ENCODE data around the gene CSNK1G2. TPM values are rescaled to one million over a fixed set of nuclear protein-coding genes. Genes with fewer than 3 reads are reported as not detected.

Gene CSNK1G2
- total RNA-seq, 1 experiment from 2014 or later: 59.2 TPM

DNA sequence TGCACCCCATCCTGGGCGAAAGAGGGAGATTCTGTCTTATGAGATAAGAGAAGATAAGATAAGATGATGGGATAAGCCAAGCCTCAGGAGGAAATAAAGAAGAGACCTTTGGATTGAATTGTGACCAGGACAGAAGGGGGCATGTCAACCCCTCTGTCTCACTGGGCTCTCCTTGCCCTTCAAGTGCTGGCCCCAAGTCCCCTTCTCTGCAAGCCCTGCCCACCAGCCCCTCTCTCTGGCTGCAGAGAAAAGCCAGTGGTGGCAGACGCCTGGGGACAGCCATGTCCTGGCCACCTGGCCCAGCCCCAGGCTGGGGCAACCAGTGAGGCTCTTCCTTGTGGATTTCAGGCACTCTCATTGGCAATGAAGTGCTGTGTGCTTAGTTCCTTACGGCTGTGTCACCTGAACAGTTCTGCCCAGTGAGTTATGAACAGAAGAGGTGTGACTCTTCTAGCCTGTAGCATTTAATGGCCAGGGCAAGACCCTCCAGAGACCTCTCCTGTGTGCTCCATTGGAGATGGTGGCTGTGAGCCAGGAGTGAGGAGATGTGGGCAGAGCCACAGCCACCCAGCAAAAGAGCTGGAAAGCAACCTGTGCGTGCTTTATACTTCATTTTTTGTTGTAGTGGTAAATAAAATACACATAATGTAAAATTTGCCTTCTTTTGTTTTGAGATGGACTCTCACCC, 80.6 kb downstream of the CSNK1G2 start:
- CTCF ChIA-PET: no interaction called here
- H3K9me3 Mint-ChIP-seq (ENCODE audit: low read depth, unreplicated experiment): no peaks in the 10 kb centered on the region
- intact Hi-C loops (cut with micrococcal nuclease; ENCODE audit: unreplicated experiment): no loop called here
- no peak for TF ChIP-seq CTCF (IDR thresholded peaks at IDR 0.05; ENCODE audit: unreplicated experiment)
- no peak overlapping the region for H3K27ac Mint-ChIP-seq (ENCODE audit: unreplicated experiment)
- no TSS peak for BruUV-seq (replicated peaks)
- no peaks in the 10 kb centered on the region for H3K27me3 Mint-ChIP-seq (ENCODE audit: unreplicated experiment)
- peaks cover 5% of the 10 kb centered on the region for H3K36me3 Mint-ChIP-seq (ENCODE audit: insufficient read depth, unreplicated experiment)
- peaks cover 7% of the 10 kb centered on the region for H3K4me1 Mint-ChIP-seq (ENCODE audit: low read depth, unreplicated experiment)
- DNase-seq: no peak
- no peak overlapping the region for H3K4me3 Mint-ChIP-seq (ENCODE audit: low read depth, unreplicated experiment)

GRCh38 chr19:2022289-2022688, 81.3 kb downstream of the CSNK1G2 start:
- CTCF ChIA-PET: no interaction called here
- intact Hi-C loops (cut with micrococcal nuclease; ENCODE audit: unreplicated experiment): no loop called here
- TF ChIP-seq CTCF (IDR thresholded peaks at IDR 0.05; ENCODE audit: unreplicated experiment): no peak
- DNase-seq: no peak
- H3K4me3 Mint-ChIP-seq (ENCODE audit: low read depth, unreplicated experiment): no peak overlapping the region
- H3K4me1 Mint-ChIP-seq (ENCODE audit: low read depth, unreplicated experiment): peaks cover 12% of the 10 kb centered on the region
- no peak overlapping the region for H3K27ac Mint-ChIP-seq (ENCODE audit: unreplicated experiment)
- no TSS peak for BruUV-seq (replicated peaks)
- H3K36me3 Mint-ChIP-seq (ENCODE audit: insufficient read depth, unreplicated experiment): peaks cover 9% of the 10 kb centered on the region
- H3K9me3 Mint-ChIP-seq (ENCODE audit: low read depth, unreplicated experiment): no peaks in the 10 kb centered on the region
- no peaks in the 10 kb centered on the region for H3K27me3 Mint-ChIP-seq (ENCODE audit: unreplicated experiment)

GRCh38 chr19:2026770-2027169, 85.8 kb downstream of the CSNK1G2 start:
- Mint-ChIP-seq H3K9me3 (ENCODE audit: low read depth, unreplicated experiment) (no peaks in the 10 kb centered on the region), H3K4me1 (ENCODE audit: low read depth, unreplicated experiment) (peaks cover 7% of the 10 kb centered on the region), H3K36me3 (ENCODE audit: insufficient read depth, unreplicated experiment) (peaks cover 11% of the 10 kb centered on the region), H3K27me3 (ENCODE audit: unreplicated experiment) (no peaks in the 10 kb centered on the region), H3K27ac (ENCODE audit: unreplicated experiment) (no peak overlapping the region), H3K4me3 (ENCODE audit: low read depth, unreplicated experiment) (no peak overlapping the region)
- CTCF ChIA-PET: no interaction called here
- no peak for DNase-seq
- intact Hi-C loops (cut with micrococcal nuclease; ENCODE audit: unreplicated experiment): no loop called here
- no peak for TF ChIP-seq CTCF (IDR thresholded peaks at IDR 0.05; ENCODE audit: unreplicated experiment)
- no TSS peak for BruUV-seq (replicated peaks)

DNA sequence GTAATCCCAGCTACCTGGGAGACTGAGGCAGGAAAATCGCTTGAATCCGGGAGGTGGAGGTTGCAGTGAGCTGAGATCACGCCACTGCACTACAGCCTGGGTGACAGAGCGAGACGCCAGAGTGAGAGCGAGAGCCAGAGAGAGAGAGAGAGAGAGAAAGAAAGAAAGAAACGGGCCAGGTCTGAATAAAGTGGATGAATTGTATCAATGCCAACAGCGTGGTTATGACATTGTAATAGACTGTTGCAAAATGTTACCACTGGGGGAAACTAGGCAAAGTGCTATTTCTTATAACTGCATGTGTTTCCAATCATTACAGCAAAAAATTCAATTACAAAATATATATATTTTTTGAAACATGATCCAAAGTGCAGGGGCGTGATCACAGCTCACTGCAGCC, 86.4 kb downstream of the CSNK1G2 start:
- TF ChIP-seq CTCF (IDR thresholded peaks at IDR 0.05; ENCODE audit: unreplicated experiment): no peak
- Mint-ChIP-seq H3K4me3 (ENCODE audit: low read depth, unreplicated experiment) (no peak overlapping the region), H3K27me3 (ENCODE audit: unreplicated experiment) (no peaks in the 10 kb centered on the region), H3K9me3 (ENCODE audit: low read depth, unreplicated experiment) (no peaks in the 10 kb centered on the region), H3K27ac (ENCODE audit: unreplicated experiment) (no peak overlapping the region), H3K4me1 (ENCODE audit: low read depth, unreplicated experiment) (peaks cover 10% of the 10 kb centered on the region), H3K36me3 (ENCODE audit: insufficient read depth, unreplicated experiment) (peaks cover 9% of the 10 kb centered on the region)
- no peak for DNase-seq
- BruUV-seq (replicated peaks): no TSS peak
- intact Hi-C loops (cut with micrococcal nuclease; ENCODE audit: unreplicated experiment): no loop called here
- CTCF ChIA-PET: no interaction called here

Other genes starting within 250 kb of the CSNK1G2 start
- gene ONECUT3, start 187.7 kb upstream of the CSNK1G2 start, total RNA-seq (2022): 20.0 and 25.7 TPM in 2 replicates
- 5.9 and 6.7 TPM in 2 replicates for gene ATP8B3, start 128.9 kb upstream of the CSNK1G2 start, total RNA-seq (2022)
- gene REXO1, start 92.7 kb upstream of the CSNK1G2 start, total RNA-seq (2022): 34.1 and 39.5 TPM in 2 replicates
- 32.3 and 39.0 TPM in 2 replicates for gene KLF16, start 77.6 kb upstream of the CSNK1G2 start, total RNA-seq (2022)
- 35.2 and 36.9 TPM in 2 replicates for gene ABHD17A, start 55.7 kb upstream of the CSNK1G2 start, total RNA-seq (2022)
- gene ADAT3, start 35.8 kb upstream of the CSNK1G2 start, total RNA-seq (2022): 6.7 TPM in 2 replicates
- 64.2 and 80.5 TPM in 2 replicates for gene SCAMP4, start 35.8 kb upstream of the CSNK1G2 start, total RNA-seq (2022)
- 65.3 and 72.3 TPM in 2 replicates for gene BTBD2, start 74.5 kb downstream of the CSNK1G2 start, total RNA-seq (2022)
- gene MKNK2, start 110.1 kb downstream of the CSNK1G2 start, total RNA-seq (2022): 96.0 and 99.7 TPM in 2 replicates
- 13.7 and 15.8 TPM in 2 replicates for gene MOB3A, start 155.2 kb downstream of the CSNK1G2 start, total RNA-seq (2022)
- gene IZUMO4, start 155.7 kb downstream of the CSNK1G2 start, total RNA-seq (2022): 2.7 and 2.8 TPM in 2 replicates
- gene AP3D1, start 210.4 kb downstream of the CSNK1G2 start, total RNA-seq (2022): 107 and 108 TPM in 2 replicates
- gene DOT1L, start 222.8 kb downstream of the CSNK1G2 start, total RNA-seq (2022): 39.3 and 42.9 TPM in 2 replicates